ENCODE data around the gene TRPM4.

DNA sequence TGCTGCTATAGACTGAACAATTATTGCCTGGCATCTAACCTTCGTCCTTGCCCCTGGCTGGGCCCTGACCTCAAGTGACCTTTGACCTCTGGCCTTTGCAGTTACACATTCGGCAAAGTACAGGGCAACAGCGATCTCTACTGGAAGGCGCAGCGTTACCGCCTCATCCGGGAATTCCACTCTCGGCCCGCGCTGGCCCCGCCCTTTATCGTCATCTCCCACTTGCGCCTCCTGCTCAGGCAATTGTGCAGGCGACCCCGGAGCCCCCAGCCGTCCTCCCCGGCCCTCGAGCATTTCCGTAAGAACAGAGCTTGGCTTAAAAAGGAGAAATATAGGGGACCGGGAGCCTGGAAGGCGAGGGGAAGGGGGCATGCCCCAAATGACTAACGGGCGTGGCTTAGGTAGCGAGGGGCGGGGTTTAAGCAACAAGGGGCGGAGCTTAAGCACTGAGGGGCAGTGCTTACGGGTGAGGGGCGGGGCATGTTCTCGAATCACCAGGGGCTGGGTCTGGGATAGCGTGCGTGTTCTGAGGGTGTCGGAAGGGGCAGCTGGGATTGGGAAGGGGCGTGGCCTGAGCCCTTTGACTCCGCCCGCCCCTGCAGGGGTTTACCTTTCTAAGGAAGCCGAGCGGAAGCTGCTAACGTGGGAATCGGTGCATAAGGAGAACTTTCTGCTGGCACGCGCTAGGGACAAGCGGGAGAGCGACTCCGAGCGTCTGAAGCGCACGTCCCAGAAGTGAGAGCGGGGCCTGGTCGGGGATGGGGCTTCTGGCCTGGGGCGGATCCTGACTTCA is 52.7 kb downstream of the TRPM4 start:
- TF ChIP-seq SP2 (IDR thresholded peaks at IDR 0.05; ENCODE audit: low read length) = no peak
- TF ChIP-seq, protein P1, sequence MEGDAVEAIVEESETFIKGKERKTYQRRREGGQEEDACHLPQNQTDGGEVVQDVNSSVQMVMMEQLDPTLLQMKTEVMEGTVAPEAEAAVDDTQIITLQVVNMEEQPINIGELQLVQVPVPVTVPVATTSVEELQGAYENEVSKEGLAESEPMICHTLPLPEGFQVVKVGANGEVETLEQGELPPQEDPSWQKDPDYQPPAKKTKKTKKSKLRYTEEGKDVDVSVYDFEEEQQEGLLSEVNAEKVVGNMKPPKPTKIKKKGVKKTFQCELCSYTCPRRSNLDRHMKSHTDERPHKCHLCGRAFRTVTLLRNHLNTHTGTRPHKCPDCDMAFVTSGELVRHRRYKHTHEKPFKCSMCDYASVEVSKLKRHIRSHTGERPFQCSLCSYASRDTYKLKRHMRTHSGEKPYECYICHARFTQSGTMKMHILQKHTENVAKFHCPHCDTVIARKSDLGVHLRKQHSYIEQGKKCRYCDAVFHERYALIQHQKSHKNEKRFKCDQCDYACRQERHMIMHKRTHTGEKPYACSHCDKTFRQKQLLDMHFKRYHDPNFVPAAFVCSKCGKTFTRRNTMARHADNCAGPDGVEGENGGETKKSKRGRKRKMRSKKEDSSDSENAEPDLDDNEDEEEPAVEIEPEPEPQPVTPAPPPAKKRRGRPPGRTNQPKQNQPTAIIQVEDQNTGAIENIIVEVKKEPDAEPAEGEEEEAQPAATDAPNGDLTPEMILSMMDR (IDR thresholded peaks at IDR 0.05; ENCODE audit: control extremely low read depth in 1 of 3, insufficient read depth in 1 of 3, low read depth in 1 of 3, low read length in 3 of 3) = peak; percentile 73 to 75 (median 75)
- TF ChIP-seq POLR2AphosphoS5 (IDR thresholded peaks at IDR 0.05; ENCODE audit: low read depth, low read length) = peak; percentile 40; the same call in 1 of the 2 replicates
- no peak for TF ChIP-seq POLR2A (IDR thresholded peaks at IDR 0.05; ENCODE audit: control extremely low read depth in 1 of 2, low read depth in 2 of 2, low read length in 2 of 2)
- TF ChIP-seq SRF (IDR thresholded peaks at IDR 0.05; ENCODE audit: low read depth, low read length) = no peak
